GM12864 (cell line): ENCODE results near the gene SAPCD2.
A peak's percentile ranks its signal among the peaks of the same experiment; 100 is the strongest.

Experiments used
- DNase-seq: peaks from one replicate; pipeline ENCODE4 v3.0.0-alpha.2; 2011; ENCODE audit warnings: low read depth
- H3K4me3 ChIP-seq: 2 replicates; pipeline ENCODE4 v1.5.1; 2011; ENCODE audit warnings: mild to moderate bottlenecking, low read depth, low read length, control low read depth
- TF ChIP-seq, protein P1 (sequence below): IDR thresholded peaks from 2 replicates; pipeline ENCODE4 v1.5.1; 2011; ENCODE audit warnings: low read depth, mild to moderate bottlenecking, moderate library complexity, low read length, control low read depth, inconsistent platforms; ENCODE audit errors: missing control alignments

The SAPCD2 gene

DNA sequence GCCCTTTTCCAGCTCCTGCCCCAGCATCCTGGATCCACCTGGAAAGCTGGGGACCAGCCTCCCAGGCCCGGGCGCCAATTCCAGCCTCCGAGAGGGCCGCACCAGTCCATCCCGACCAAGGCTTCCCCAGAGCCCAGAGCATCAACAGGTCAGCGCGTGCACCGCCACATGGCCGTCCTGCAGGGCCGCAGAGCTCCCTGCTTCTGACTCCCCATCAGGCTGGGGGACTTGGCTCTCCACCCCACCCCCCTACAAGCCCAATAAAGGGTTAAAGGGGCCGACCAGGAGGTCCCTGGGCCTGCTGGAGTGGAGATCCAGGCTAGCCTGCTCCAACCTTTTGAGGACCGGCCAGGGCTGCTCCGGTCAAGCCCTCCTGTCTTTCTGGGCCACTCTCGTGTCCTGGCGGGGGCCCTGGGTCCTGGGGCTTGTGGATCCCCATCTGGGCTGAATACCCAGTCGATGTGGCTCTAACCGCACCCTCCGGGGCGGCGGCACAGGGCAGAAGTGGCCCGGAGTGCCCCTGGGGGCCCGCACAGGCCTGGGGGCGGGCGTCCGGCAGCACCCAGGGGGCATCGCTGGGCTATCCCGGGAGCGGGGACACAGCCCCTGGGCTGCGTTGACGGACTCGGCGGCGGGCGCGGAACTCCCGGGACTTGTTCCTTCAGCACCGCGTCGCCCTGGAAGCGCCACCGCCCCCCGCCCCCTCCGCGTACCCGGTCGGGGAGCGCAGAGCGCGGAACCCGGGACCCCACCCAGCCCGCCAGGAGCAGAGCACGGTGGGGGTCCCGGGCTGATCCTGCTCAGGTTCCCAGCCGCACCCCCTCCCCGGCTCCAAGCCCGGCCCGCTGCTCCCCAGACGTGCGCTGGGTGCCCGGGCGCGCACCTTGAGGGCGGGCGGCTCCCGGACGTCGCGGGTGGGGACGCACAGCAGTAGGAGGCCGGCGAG is 17.1 kb downstream of the SAPCD2 start:
- TF ChIP-seq, protein P1, sequence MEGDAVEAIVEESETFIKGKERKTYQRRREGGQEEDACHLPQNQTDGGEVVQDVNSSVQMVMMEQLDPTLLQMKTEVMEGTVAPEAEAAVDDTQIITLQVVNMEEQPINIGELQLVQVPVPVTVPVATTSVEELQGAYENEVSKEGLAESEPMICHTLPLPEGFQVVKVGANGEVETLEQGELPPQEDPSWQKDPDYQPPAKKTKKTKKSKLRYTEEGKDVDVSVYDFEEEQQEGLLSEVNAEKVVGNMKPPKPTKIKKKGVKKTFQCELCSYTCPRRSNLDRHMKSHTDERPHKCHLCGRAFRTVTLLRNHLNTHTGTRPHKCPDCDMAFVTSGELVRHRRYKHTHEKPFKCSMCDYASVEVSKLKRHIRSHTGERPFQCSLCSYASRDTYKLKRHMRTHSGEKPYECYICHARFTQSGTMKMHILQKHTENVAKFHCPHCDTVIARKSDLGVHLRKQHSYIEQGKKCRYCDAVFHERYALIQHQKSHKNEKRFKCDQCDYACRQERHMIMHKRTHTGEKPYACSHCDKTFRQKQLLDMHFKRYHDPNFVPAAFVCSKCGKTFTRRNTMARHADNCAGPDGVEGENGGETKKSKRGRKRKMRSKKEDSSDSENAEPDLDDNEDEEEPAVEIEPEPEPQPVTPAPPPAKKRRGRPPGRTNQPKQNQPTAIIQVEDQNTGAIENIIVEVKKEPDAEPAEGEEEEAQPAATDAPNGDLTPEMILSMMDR, result no peak
- no peak overlapping the region; the same call in 1 of the 2 replicates for H3K4me3 ChIP-seq
- no peak for DNase-seq

DNA sequence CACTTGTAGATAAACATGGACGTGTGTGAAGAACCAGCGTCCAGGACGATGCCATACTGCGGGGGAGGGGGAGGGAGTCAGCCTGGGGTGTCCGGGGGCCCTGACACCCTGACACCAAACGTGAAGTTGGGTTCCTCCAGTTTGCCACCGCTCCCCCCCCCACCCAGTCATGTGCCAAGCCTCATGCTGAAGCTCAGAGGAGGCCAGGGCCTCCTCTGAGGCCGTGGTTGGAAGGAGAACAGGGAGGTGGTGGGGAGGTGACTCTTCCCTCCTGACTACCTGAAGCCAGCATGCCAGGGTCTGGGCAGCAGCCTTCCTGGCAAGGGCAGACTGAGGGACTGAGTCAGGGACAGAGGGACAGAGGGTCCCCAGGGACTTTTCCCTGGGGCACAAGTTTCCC is 18.1 kb downstream of the SAPCD2 start:
- no peak for DNase-seq
- TF ChIP-seq, protein P1, result no peak
- H3K4me3 ChIP-seq, result no peak overlapping the region

GRCh38 chr9:137051145-137051724 is 19.1 kb downstream of the SAPCD2 start:
- H3K4me3 ChIP-seq, result no peak overlapping the region
- TF ChIP-seq, protein P1, result no peak
- no peak for DNase-seq

DNA sequence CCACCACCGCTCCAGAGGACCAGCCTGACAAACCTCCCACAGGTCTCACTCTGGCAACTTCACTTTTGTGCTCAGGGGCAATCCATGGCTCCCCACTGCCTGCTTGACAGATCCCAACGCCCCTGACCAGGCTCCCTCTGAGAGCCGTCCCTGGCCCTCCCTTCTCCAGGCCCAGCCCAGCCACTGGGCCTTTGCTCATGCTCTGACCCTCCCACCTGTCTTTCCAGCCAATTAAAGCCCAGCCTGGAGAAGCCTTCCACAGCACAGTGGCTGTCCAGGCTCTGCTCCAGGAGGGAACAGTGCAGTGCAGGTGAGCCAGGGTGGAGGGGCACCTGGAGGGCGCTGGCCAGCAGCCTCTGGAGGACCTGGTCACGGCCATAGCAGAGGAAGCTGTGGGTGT is 19.8 kb downstream of the SAPCD2 start:
- no peak overlapping the region for H3K4me3 ChIP-seq
- no peak for DNase-seq
- TF ChIP-seq, protein P1, result no peak

DNA sequence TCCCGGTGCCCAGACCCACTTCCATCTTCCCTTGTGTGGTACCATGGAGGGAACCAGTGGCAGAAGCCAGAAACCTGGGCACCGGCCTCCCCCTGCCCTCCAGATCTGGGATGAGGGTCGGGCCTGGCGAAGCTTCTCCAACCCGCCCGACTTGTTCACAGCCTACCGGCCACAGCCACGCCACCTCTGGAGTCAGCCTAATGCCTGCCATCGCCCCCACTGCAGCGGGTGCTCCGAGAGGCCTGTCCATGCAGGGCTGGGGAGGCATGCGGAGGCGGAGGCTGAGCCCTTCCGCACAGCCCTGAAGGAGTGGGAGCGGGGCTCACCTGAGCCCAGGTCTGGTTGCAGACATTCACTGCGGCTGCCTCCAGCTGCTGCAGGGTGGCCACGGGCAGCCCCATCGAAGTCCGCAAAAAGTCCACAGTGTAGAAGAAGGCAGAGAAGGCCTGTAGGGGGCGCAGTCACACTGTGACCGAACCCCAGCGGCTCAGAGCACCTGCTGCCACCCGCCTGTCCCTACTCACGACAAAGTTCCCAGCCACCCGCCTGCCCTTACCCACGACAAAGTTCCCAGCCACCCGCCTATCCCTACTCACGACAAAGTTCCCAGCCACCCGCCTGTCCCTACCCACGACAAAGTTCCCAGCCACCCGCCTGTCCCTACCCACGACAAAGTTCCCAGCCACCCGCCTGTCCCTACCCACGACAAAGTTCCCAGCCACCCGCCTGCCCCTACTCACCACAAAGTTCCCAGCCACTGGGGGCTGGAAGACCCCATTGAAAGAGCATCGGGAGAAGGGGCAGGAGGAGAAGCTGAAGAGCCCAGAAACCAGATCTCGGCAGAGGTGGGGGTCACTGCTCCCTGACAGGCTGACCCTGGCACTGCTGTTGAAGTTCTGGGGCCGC is 20.6 kb downstream of the SAPCD2 start:
- TF ChIP-seq, protein P1, result peak; percentile 56
- DNase-seq, result no peak
- H3K4me3 ChIP-seq, result no peak overlapping the region

- H3K4me3 ChIP-seq, result no peak overlapping the region
Observed at GRCh38 chr9:137048655-137049543, 21.5 kb downstream of the SAPCD2 start.

More at GRCh38 chr9:137048655-137049543, 21.5 kb downstream of the SAPCD2 start:
- TF ChIP-seq, protein P1, result no peak
- no peak for DNase-seq
